Measurements from ENCODE around the gene L3MBTL2. TPM values are rescaled to one million over a fixed set of nuclear protein-coding genes. Genes with fewer than 3 reads are reported as not detected.

Gene L3MBTL2
- total and polyA plus RNA-seq, 2 experiments from 2014 or later, result 12.1 to 20.1 TPM

- Histone ChIP-seq H4K20me1 (ENCODE audit: insufficient read depth, poor library complexity, severe bottlenecking) (no peaks in the 10 kb centered on the region), H2AFZ (no peak overlapping the region), H3K27ac (no peak overlapping the region), H3K9me3 (ENCODE audit: low read depth) (no peaks in the 10 kb centered on the region), H3K4me1 (ENCODE audit: insufficient read depth) (no peaks in the 10 kb centered on the region), H3K27me3 (no peaks in the 10 kb centered on the region), H3K9me2 (replicated peaks; ENCODE audit: insufficient read depth) (no peaks in the 10 kb centered on the region), H3K4me3 (no peak overlapping the region), H3K4me2 (no peak overlapping the region), H3K36me3 (replicated peaks; ENCODE audit: insufficient read depth, low read depth) (no peaks in the 10 kb centered on the region), H3K79me2 (no peaks in the 10 kb centered on the region)
- no peak for DNase-seq (ENCODE audit: low spot score)
- TF ChIP-seq EZH2 (IDR thresholded peaks at IDR 0.05; ENCODE audit: borderline replicate concordance) (no peak), CTCF (IDR thresholded peaks at IDR 0.05; ENCODE audit: poor library complexity) (no peak), EZH2phosphoT487 (IDR thresholded peaks at IDR 0.05; ENCODE audit: low read depth, severe bottlenecking, unreplicated experiment) (no peak)
- WGBS (ENCODE audit: low lambda C conversion rate, missing lambda C conversion rate), result 85% methylated on average over 15 of the region's 15 CpGs
These were observed 23.5 kb upstream of the L3MBTL2 start for GRCh38 chr22:41181349-41182241.

GRCh38 chr22:41184679-41185078, 20.4 kb upstream of the L3MBTL2 start:
- 61% methylated on average over 3 of the region's 3 CpGs for WGBS (ENCODE audit: low lambda C conversion rate, missing lambda C conversion rate)
- H3K9me3 ChIP-seq (ENCODE audit: low read depth), result no peaks in the 10 kb centered on the region

GRCh38 chr22:41191467-41191866, 13.6 kb upstream of the L3MBTL2 start:
- H3K4me2 ChIP-seq, result no peak overlapping the region
- H3K36me3 ChIP-seq (replicated peaks; ENCODE audit: insufficient read depth, low read depth), result no peaks in the 10 kb centered on the region
- TF ChIP-seq EZH2phosphoT487 (IDR thresholded peaks at IDR 0.05; ENCODE audit: low read depth, severe bottlenecking, unreplicated experiment), result no peak
- TF ChIP-seq CTCF (IDR thresholded peaks at IDR 0.05; ENCODE audit: poor library complexity), result no peak
- TF ChIP-seq EZH2 (IDR thresholded peaks at IDR 0.05; ENCODE audit: borderline replicate concordance), result no peak
- no peak overlapping the region for H3K4me3 ChIP-seq
- no peak overlapping the region for H2AFZ ChIP-seq
- 79% methylated on average over 2 of the region's 2 CpGs for WGBS (ENCODE audit: low lambda C conversion rate, missing lambda C conversion rate)
- no peaks in the 10 kb centered on the region for H3K9me2 ChIP-seq (replicated peaks; ENCODE audit: insufficient read depth)
- DNase-seq (ENCODE audit: low spot score), result no peak
- H3K27ac ChIP-seq, result no peak overlapping the region
- H3K4me1 ChIP-seq (ENCODE audit: insufficient read depth), result no peaks in the 10 kb centered on the region
- H3K9me3 ChIP-seq (ENCODE audit: low read depth), result no peaks in the 10 kb centered on the region
- no peaks in the 10 kb centered on the region for H3K27me3 ChIP-seq
- no peaks in the 10 kb centered on the region for H4K20me1 ChIP-seq (ENCODE audit: insufficient read depth, poor library complexity, severe bottlenecking)
- no peaks in the 10 kb centered on the region for H3K79me2 ChIP-seq

More at GRCh38 chr22:41184679-41185078, 20.4 kb upstream of the L3MBTL2 start:
- Histone ChIP-seq H2AFZ (no peak overlapping the region), H3K9me2 (replicated peaks; ENCODE audit: insufficient read depth) (no peaks in the 10 kb centered on the region), H3K4me2 (no peak overlapping the region), H3K79me2 (no peaks in the 10 kb centered on the region), H3K4me1 (ENCODE audit: insufficient read depth) (no peaks in the 10 kb centered on the region), H3K27me3 (no peaks in the 10 kb centered on the region), H4K20me1 (ENCODE audit: insufficient read depth, poor library complexity, severe bottlenecking) (no peaks in the 10 kb centered on the region), H3K4me3 (no peak overlapping the region), H3K36me3 (replicated peaks; ENCODE audit: insufficient read depth, low read depth) (no peaks in the 10 kb centered on the region), H3K27ac (no peak overlapping the region)
- TF ChIP-seq EZH2 (IDR thresholded peaks at IDR 0.05; ENCODE audit: borderline replicate concordance), result no peak
- no peak for TF ChIP-seq CTCF (IDR thresholded peaks at IDR 0.05; ENCODE audit: poor library complexity)
- no peak for TF ChIP-seq EZH2phosphoT487 (IDR thresholded peaks at IDR 0.05; ENCODE audit: low read depth, severe bottlenecking, unreplicated experiment)
- no peak for DNase-seq (ENCODE audit: low spot score)
